GM13977 (cell line): Measurements from ENCODE around the gene DIPK1A.

Experiments used
- DNase-seq: peaks from one replicate; pipeline ENCODE4 v3.0.0; 2012; ENCODE audit warnings: low spot score
- CTCF ChIP-seq: IDR thresholded peaks from 2 replicates; pipeline ENCODE4 v1.5.1; 2012; ENCODE audit warnings: mild to moderate bottlenecking, control low read depth; ENCODE audit not compliant: insufficient read depth; ENCODE audit errors: extremely low read depth, missing control alignments
- in situ Hi-C: fragments of 300-500 bp; cut with MboI; formaldehyde crosslinking; loops from one replicate; pipeline ENCODE4 v1.12.0; 2022; ENCODE audit warnings: low sequenced_read_pairs, low pct_unique_long_range_greater_than_20kb, mixed read lengths, inconsistent platforms; ENCODE audit not compliant: unreplicated experiment

Gene DIPK1A

GRCh38 chr1:92945748-92946270, 15.5 kb downstream of the DIPK1A start:
- no peak for TF ChIP-seq CTCF
- in situ Hi-C loops, result no loop called here
- no peak for DNase-seq

GRCh38 chr1:92944901-92945747, 16.1 kb downstream of the DIPK1A start:
- no peak for TF ChIP-seq CTCF
- in situ Hi-C loops, result no loop called here
- DNase-seq, result no peak

- TF ChIP-seq CTCF, result no peak
Observed at GRCh38 chr1:92943502-92943847, 17.8 kb downstream of the DIPK1A start.

GRCh38 chr1:92940541-92940940, 20.7 kb downstream of the DIPK1A start:
- no peak for TF ChIP-seq CTCF
- DNase-seq, result no peak
- in situ Hi-C loops, result no loop called here

More at GRCh38 chr1:92943502-92943847, 17.8 kb downstream of the DIPK1A start:
- in situ Hi-C loops, result no loop called here
- no peak for DNase-seq

- in situ Hi-C loops, result no loop called here
- DNase-seq, result no peak
- TF ChIP-seq CTCF, result no peak
Observed at GRCh38 chr1:92937731-92938130, 23.5 kb downstream of the DIPK1A start.

GRCh38 chr1:92936865-92937264, 24.4 kb downstream of the DIPK1A start:
- TF ChIP-seq CTCF, result no peak
- in situ Hi-C loops, result no loop called here
- no peak for DNase-seq
